ENCODE data around the gene TPI1.
A peak's percentile ranks its signal among the peaks of the same experiment; 100 is the strongest.
"Not testable (repeated sequence)": the region's sequence is repeated elsewhere in the genome, so short reads cannot be mapped to it uniquely, and the experiment has no call there.

TPI1 gene

DNA sequence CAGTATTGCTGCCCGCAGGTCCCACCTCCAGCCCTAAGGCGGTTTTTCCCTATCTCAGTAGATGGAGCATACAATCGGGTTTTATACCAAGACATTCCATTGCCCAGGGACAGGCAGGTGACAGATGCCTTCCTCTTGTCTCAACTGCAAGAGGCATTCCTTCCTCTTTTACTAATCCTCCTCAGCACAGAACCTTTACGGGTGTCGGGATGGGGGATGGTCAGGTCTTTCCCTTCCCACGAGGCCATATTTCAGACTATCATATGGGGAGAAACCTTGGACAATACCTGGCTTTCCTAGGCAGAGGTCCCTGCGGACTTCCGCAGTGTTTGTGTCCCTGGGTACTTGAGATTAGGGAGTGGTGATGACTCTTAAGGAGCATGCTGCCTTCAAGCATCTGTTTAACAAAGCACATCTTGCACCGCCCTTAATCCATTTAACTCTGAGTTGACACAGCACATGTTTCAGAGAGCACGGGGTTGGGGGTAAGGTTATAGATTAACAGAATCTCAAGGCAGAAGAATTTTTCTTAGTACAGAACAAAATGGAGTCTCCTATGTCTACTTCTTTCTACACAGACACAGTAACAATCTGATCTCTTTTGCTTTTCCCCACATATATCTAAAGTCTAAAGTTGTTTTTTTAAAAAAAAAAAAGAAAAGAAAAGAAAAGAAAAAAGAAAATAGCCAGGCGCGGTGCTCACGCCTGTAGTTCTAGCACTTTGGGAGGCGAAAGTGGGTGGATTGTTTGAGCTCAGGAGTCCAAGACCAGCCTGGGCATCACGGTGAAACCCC, 19.1 kb downstream of the TPI1 start:
- not testable (repeated sequence) for DNase-seq

DNA sequence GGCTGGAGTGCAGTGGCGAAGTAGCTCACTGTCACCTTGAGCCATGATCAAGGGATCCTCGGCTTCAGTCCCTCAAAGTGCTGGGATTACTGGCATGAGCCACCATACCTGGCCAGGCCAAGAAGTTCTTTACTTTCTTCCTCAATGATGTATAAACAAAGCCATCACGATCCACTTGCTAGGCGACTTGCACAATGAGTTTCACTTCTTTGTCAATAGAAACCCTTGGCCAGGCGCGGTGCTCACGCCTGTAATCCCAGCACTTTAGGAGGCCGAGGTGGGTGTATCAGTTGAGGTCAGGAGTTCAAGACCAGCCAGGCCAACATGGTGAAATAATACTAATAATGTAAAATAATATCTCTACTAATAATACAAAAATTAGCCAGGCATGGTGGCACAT, 20.1 kb downstream of the TPI1 start:
- in situ Hi-C loops (cut with MboI; ENCODE audit: low pct_unique_long_range_greater_than_20kb, low sequenced_read_pairs) = no loop called here
- no peak for DNase-seq

More for the DNA sequence above, 19.1 kb downstream of the TPI1 start:
- in situ Hi-C loops (cut with MboI; ENCODE audit: low pct_unique_long_range_greater_than_20kb, low sequenced_read_pairs) = not testable (repeated sequence)

DNA sequence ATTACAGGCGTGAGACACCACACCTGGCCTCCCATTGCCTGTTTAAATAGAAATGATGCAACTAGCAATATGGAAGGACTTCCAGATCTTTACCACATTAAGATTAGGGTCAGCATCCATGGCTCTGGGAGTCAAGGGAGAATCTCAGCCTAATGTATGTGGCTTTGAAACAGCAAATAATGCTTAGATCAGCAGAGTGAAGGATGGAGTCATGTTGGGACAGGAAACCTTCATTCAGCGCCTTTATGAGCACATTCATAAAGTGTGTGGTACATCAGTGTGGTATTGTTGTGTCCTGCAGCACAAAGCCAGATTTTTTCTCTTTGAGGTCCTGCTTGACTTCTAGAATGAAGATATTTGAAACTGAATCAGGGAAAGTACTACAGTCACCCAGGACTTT, 21.0 kb downstream of the TPI1 start:
- in situ Hi-C loops (cut with MboI; ENCODE audit: low pct_unique_long_range_greater_than_20kb, low sequenced_read_pairs) = no loop called here

DNA sequence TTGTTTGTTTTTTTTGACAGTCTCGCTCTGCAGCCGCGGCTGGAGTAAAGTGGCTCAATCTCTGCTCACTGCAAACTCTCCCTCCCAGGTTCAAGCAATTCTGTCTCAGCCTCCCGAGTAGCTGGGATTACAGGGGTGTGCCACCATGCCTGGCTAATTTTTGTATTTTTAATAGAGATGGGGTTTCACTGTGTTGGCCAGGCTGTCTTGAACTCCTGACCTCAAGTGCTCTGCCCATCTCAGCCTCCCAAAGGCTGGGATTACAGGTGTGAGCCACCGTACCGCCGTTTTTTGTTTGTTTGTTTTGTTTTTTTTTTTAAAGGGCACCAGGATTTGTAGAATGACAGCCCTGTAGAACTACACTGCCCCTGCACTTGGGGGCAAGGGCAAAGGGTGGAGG, 21.5 kb downstream of the TPI1 start:
- DNase-seq; in situ Hi-C loops (cut with MboI; ENCODE audit: low pct_unique_long_range_greater_than_20kb, low sequenced_read_pairs): not testable (repeated sequence)

More for the DNA sequence above, 21.0 kb downstream of the TPI1 start:
- no peak for DNase-seq

DNA sequence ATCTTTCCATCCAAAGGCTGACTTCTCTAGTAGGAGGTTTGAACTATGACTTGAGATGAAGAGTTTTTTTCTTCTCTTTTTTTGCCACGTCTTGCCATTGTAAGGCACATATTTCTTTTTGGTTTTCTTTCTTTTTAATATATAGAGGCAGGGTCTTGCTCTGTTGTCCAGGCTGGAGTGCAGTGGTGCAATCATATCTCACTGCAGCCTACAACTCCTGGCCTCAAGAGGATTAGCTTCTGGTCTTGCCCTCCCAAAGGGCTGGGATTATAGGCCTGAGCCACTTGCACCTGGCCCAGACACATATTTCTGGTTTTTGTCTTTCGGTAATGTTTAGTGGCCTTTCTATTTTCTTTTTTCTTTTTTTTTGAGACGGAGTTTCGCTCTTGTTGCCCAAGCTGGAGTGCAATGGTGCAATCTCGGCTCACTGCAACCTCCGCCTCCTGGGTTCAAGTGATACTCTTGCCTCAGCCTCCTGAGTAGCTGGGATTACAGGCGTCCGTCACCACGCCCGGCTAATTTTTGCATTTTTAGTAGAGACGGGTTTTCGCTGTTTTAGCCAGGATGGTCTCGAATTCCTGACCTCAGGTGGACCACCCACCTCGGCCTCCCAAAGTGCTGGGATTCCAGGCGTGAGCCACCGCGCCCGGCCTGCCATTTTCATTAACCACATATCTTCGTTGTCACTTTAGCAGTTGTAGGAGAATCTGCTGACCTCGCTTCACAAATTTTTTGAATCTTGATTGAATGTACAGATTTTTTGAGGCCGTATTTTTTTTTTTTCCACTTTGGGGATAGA, 22.6 kb downstream of the TPI1 start:
- in situ Hi-C loops (cut with MboI; ENCODE audit: low pct_unique_long_range_greater_than_20kb, low sequenced_read_pairs); DNase-seq: not testable (repeated sequence)

DNA sequence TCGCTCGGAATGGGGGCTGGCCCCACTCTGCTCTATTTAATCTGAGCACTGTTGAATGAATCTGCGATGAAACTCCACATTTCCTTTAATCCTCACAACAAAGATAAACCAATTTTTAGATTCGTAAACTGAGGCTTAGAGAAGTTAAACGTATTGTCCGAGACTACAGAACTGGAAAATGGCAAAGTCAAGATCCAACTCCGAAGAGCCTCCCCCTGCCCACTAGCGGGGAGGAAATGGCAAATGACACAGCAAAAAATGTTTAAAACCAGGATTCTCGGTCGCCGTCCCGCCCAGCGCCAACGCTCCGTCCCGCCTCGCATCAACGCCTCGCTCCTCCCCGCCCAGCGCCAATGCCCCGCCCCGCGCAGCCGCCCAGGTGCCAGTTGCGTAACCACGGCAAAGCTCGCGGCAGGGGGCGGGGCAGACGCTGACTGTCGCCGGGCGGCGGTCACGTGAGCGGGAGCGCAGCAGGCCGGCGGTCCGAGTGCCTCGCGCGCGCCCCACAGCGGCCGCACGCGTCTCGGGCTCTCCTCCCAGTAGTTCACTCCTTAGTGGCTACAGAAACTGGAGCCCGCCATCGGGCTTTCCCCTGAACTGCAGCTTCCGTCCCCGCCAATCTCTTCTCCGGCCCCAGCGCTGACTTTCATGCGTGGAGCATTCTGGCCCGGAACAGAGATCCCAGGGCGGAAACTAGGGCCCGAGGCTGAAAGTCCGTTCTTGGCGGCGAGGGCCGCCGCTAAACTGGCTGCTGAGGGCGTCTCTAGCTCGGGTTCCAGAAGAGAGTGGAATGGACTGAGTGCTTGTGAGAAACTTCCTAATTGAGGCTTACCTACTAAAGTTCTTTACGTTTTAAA, 23.7 kb downstream of the TPI1 start:
- DNase-seq = peak; percentile 99
- in situ Hi-C loops (cut with MboI; ENCODE audit: low pct_unique_long_range_greater_than_20kb, low sequenced_read_pairs) = no loop called here

- in situ Hi-C loops (cut with MboI; ENCODE audit: low pct_unique_long_range_greater_than_20kb, low sequenced_read_pairs) = no loop called here
- DNase-seq = no peak
Observed at GRCh38 chr12:6891646-6892001, 24.3 kb downstream of the TPI1 start.

DNA sequence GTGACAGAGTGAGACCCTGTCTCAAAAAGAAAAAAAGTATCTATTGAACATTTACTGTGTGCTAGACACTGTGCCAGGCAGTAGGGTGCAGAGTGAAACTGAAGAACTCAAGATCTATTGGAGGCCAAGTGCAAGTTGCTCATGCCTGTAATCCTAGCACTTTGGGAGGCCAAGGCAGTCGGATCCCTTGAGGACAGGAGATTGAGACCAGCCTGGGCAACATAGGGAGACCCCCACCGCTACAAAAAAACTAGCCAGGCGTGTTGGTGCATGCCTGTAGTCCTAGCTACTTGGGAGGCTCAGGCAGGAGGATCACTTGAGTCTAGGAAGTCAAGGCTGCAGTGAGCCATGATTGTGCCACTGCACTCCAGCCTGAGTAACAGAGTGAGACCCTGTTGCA, 25.4 kb downstream of the TPI1 start:
- in situ Hi-C loops (cut with MboI; ENCODE audit: low pct_unique_long_range_greater_than_20kb, low sequenced_read_pairs); DNase-seq: not testable (repeated sequence)

DNA sequence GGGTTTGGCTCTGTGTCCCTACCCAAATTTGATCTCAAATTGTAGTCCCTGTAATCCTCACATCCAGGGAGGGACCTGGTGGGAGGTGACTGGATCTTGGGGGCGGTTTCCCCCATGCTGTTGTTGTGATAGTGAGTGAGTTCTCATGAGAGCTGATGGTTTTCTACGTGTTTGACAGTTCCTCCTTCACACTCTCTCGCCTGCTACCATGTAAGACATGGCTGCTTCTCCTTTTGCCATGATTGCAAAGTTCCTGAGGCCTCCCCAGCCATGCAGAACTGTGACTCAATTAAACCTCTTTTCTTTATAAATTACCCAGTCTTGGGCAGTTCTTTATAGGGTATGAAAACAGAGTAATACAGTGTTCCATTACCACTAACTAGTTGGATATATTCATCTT, 27.0 kb downstream of the TPI1 start:
- DNase-seq = no peak
- in situ Hi-C loops (cut with MboI; ENCODE audit: low pct_unique_long_range_greater_than_20kb, low sequenced_read_pairs) = no loop called here

DNA sequence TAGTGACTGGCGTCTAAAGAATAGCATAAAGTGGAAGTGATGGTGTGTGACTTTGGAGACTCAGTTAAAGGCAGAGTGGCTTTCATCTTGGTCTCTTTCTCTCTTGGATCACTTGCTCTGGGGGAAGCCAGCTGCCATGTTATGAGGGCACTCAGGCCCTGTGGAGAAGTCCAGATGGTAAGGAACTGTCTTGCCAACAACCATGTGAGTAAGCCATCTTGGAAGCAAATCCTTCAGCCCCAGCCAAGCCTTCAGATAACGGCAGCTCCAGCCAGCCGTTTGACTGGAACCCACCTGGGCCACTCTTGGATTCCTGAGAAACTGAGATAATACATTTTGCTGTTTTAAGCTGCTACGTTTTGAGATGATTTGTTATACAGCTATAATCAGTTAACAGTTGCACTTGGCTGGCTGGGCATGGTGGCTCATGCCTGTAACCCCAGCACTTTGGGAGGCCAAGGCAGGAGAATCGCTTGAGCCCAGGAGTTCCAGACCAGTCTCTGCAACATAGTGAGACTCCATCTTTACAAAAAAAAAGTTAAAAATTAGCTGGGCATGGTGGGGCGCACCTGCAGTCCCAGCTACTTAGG, 29.6 kb downstream of the TPI1 start:
- DNase-seq = no peak
- in situ Hi-C loops (cut with MboI; ENCODE audit: low pct_unique_long_range_greater_than_20kb, low sequenced_read_pairs) = no loop called here

- DNase-seq = no peak
- in situ Hi-C loops (cut with MboI; ENCODE audit: low pct_unique_long_range_greater_than_20kb, low sequenced_read_pairs) = no loop called here
Observed at GRCh38 chr12:6899427-6899826, 32.1 kb downstream of the TPI1 start.

DNA sequence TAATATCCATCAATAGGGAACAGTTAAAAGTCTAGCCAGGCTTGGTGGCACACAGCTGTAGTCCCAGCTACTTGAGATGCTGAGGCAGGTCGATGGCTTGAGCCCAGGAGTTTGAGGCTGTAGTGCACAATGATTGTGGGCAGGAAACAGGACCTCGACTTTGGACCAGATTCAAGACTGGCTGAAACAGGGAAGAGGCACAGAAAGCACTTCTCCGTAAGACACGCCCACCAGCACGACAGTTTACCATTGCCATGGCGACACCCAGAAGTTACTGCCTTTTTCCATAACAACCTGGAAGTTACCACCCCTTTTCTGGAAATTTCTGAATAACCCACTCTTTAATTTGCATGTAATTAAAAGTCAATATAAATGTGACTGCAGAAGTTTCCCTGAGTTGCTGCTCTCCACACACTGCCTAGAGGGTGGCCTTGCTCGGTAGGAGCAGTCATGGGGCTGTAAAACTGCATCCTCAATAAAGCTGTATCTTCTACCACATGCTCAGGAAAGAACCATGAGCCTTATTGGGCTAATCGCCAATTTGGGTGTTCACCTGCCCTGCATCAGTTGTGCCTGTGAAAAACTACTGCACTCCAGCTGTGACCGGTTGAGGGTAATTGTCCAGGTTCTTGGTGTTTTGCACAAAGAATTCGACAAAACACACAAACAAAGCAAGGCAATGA, 32.6 kb downstream of the TPI1 start:
- peak; percentile 94 for DNase-seq
- in situ Hi-C loops (cut with MboI; ENCODE audit: low pct_unique_long_range_greater_than_20kb, low sequenced_read_pairs) = no loop called here

DNA sequence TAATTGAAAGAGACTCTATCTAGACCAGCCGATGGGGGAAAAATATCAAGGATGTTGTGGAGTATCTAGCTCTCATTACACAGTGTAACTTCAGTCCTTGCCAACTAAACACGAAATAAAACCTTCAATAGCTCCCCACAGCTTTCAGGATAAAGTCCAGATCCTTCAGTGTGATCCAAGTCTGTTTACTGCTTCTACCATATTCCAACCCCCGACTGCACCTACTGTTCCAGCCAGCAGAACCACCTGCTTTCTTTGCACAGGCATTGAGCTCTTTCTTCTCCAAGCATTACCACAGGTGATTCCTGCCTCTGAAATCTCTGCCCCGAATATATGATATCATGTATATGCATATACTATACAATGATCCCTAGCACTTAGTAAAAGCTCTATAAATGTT, 35.1 kb downstream of the TPI1 start:
- no peak for DNase-seq
- in situ Hi-C loops (cut with MboI; ENCODE audit: low pct_unique_long_range_greater_than_20kb, low sequenced_read_pairs) = no loop called here

DNA sequence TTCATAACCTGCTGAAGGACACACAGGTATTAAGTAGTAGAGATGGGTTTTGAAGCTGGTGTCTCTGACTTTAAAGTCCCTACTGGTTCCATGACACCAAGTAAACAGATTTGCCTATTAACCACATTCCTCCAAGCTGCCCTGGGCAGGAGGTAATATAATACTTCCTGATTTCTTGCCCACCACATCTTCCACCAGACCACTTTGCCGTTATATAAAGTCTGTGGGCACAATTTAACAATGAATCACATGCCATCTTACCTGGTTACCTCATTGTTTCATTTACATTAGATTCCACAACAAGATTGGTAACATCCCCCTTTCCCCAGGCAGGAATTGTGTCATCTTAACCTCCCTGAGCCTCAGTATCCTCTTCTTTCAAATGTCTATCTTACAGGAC, 36.4 kb downstream of the TPI1 start:
- DNase-seq = peak; percentile 85
- in situ Hi-C loops (cut with MboI; ENCODE audit: low pct_unique_long_range_greater_than_20kb, low sequenced_read_pairs) = no loop called here

DNA sequence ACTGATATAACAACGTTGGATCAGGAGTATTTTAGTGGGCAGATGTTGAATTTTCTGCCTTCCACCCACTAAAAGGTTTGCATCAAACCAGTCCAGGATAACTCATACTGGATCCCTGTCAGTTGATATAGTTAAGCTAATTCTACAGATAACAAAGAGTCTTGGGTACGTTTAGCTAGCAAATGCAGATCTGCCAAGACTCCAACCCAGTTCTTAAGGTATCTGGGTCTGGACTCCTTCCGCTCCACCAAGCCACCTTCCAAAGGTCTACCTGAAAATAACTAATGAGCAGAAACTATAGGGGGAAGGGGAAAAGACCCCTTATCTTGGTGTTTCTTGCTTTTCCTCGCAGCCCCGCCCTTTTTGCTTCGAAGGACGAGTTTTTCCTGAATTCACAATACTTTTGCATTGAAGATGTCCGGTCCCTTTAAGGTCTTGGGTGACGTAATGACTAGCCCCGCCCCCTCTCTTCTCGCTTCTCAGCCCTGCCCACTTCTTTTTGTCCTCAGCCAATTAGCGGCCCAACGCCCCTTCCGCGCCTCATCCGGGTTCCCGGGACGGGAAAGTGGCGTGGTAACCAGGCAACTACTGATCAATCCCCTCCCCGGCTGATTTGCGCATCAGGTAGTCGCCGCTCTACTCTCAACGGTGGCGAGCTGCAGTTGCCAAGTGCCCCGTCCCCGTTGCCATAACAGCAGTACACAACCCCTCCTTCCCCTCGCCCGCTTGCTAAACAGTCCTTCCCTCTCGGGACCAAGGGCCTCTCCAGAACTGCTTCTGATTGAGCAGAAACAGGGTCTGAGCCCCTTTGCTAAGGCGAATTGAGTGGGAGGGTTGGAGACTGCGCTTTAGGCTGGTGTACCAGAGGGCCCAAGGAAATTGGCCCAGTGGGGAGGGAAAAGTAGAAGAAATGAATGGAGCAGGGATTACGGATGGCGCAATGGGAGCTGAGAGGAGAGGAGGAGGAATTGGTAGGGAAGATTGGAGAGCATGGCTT, 37.2 kb downstream of the TPI1 start, which contains the start of gene LRRC23:
TSS of gene LRRC23 (plus strand) at position 543 of the 997 bp plus-strand sequence. CDS start 812 bp downstream, outside the sequence.
- peak; percentile 99 for DNase-seq
- in situ Hi-C loops (cut with MboI; ENCODE audit: low pct_unique_long_range_greater_than_20kb, low sequenced_read_pairs) = no loop called here

DNA sequence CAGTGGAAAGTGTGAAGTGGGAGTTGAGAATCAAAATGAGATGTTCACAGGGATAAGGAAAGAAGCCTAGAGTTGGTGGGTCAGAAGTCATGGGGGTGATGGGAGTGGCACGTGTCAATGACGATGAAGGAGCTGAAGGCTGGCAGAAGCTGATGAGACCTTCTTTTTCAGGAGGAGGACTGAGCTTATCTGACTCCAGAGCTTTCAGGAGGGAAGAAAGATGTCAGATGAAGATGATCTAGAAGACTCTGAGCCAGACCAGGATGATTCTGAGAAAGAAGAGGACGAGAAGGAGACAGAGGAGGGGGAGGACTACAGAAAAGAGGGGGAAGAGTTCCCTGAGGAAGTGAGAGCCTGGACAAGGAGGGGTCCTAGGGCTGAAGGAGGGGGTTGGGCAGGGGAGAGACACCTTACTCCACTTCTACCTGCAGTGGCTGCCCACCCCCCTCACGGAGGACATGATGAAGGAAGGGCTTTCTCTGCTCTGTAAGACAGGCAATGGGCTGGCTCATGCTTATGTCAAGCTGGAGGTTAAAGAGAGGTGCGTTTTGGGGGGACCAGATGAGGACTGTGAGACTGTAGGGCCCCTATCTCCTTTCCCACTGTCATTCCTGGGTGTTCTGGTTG, 38.2 kb downstream of the TPI1 start:
- DNase-seq = no peak
- in situ Hi-C loops (cut with MboI; ENCODE audit: low pct_unique_long_range_greater_than_20kb, low sequenced_read_pairs) = no loop called here

GRCh38 chr12:6908141-6908540, 40.8 kb downstream of the TPI1 start:
- DNase-seq; in situ Hi-C loops (cut with MboI; ENCODE audit: low pct_unique_long_range_greater_than_20kb, low sequenced_read_pairs): not testable (repeated sequence)

Data from KBM-7 (cell line).